HG02623 (cell line): ENCODE data around the gene QRICH1.

Source experiments
- ATAC-seq: cut with Tn5 transposase; IDR thresholded peaks from one replicate; pipeline ENCODE4 v1.9.1; 2021; ENCODE audit warnings: moderate library complexity; ENCODE audit not compliant: unreplicated experiment

Gene QRICH1

GRCh38 chr3:49093853-49094767 is at the start of gene QRICH1:
QRICH1 (minus strand) TSS chr3:49094071; CDS start chr3:49077017, 17,054 bp downstream.
- ATAC-seq = peak; percentile 65

DNA sequence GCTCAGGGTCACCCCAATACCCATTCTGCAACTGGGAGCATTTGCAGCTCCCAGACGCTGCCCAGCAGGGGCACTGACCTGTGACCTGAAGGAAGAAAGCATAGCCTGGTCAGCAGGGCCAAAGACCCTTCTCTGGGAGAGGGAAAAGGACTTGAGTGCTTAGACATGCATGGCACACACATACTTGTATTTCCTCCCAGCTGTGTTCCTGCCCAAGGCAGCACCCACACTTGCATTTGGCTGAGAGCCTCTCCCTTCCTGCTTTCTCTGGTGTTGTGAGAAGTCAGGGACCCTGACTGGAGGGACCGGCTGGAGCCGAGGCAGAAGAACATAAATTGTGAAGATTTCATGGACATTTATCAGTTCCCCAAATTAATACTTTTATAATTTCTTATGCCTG is 46.2 kb upstream of the QRICH1 start:
- ATAC-seq = no peak

GRCh38 chr3:49135499-49135898 is 41.6 kb upstream of the QRICH1 start:
- ATAC-seq = no peak

DNA sequence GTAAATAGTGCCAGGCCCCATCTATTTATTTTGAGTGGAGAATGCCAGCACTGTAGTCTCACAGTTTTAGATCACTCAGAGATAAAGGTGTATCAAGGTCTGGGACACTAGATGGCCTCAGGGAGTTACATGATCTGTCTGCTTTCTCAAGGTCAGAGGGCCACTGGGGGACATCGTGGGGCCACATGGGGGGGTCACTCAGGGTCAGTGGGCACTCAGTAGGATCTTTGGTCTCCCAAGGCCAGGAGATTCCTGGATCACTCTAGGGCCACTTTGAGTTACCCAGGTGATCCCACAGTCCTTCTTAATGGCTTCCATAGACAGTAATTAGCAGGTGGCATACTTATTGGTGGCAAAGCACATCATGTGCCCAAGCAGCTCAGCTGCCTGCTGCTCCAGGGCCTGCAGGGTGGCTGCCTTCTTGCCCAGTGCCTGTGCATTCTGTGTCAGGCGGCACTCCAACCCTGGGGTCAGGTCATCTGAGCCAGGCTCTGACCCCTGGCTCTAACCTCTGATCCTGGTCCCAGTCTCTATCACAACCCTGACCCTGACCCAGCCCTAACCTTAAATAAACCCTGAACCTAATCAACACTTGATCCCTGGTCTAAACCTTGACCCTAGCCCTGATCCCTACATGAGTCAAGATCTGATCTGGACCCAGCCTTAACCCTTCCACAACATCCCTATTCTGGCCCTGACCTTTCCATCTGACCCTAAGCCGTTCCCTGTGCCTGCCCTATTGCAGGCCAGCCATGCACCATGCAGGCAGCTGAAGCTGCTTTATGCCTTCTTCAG is 40.8 kb upstream of the QRICH1 start:
- ATAC-seq = no peak

DNA sequence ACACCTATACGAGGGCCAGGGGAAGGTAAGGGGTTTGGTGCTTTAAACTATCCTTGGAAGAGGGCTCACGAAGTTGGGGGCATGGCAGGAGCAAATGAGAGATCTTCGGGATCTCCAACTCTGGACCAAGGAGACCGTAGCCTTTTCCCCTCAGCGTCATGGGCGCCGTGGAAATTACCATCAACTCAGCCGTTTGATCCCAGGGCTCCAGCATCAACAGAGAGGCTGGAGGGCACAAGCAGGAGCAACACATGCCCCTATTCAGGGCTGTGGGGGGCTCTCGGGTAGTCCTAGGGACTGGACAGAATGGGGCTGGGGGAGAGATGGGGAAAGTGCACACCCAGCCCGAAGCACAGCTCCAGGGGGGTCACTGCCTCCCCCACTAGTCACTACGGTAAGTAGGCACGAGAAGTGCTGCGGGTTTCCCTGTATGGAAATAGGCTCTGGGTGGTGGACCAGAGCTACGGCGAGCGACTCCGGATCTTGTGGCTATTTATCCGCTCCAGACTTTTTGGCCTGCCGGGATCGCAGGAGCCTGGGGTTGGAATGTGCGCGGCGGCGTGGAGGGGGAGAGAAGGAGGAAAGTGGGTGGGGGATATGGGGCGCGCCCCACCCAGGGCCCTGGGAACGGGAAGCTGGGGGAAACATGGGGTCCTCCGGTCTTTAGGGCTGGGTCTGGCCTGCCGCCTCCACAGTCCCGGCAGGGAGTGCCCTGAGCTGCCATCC is 39.5 kb upstream of the QRICH1 start:
- ATAC-seq = no peak

DNA sequence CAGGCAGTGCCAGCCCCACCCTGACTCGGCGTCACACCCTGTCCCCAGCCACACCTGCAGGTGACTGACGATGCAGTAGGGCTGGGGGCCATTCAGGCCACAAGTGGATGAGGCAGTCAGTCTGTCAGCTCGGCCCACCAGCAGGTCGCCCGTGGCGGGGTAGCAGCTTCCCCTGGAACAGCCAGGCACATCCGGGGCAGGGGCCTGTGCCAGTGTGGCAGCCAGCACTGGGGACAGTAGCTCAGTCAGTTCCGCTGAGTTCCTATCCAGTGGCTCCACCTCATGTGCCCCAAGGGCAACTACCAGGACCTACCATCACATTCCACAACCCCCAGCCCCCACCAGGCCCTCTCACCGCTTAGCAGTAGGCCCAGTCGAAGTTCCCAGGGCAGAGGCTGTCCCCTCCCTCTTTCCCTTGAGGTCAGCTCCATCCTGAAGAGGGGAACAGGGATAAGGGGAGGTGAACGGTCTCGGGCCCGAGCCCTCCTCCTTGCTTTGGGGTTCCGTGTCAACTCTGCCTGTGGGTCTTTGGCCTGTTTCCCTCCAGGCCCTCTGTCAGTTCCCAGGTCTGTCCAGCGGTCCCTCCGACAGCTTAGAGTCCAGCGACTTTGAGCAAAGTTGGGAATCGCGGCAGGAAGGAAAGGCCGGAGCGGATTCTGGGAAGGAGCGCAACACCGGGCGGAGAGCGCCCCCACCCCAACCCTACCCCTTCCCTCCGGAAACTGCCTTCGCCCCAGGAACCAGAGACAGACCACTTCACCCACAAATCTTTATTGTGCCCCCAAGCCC is 38.8 kb upstream of the QRICH1 start, which contains the start of gene LAMB2:
Gene LAMB2 (minus strand): TSS at position 614 of the 789 bp plus-strand sequence. CDS start 183 bp downstream, at position 431.
- no peak for ATAC-seq

- ATAC-seq = no peak
Measured at GRCh38 chr3:49132073-49132436, 38.2 kb upstream of the QRICH1 start.

DNA sequence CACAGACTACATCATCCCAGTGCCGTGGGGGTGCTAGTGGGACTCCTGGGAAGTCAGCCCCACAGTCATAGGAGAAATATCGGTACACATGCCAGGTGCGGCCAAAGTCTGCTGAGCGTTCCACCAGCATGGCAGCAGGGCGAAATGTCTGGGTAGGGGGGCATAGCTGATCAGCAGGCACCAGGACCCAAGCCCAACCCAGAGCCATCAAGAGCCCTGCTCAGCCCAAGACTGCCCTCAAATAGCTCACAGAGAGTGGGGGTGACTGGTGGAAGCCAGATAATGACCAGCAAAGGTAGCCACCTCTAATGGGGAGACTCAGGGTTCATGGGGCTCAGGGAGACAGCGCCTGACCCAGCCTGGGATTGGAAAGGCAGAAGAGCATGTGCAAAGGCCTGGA is 37.7 kb upstream of the QRICH1 start:
- ATAC-seq = no peak

DNA sequence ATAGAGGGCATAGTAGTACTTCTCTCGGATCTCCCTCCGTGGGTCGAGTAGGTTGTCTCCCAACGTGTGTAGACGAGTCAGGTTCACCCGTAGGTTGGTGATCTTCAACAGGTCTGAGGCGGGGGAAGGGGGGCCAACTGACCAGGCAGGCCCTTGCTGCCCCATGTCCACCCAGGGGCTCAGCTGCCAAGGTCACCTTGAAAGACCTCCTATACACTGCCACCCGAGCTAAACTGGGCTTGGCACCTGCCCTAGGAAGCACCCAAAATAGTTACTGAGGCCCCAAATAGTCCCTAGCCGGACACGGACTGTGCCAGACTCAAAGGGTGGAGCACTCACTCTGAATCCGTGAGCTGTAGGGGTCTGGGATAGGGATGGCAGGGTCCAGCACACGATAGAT is 37.2 kb upstream of the QRICH1 start:
- no peak for ATAC-seq

DNA sequence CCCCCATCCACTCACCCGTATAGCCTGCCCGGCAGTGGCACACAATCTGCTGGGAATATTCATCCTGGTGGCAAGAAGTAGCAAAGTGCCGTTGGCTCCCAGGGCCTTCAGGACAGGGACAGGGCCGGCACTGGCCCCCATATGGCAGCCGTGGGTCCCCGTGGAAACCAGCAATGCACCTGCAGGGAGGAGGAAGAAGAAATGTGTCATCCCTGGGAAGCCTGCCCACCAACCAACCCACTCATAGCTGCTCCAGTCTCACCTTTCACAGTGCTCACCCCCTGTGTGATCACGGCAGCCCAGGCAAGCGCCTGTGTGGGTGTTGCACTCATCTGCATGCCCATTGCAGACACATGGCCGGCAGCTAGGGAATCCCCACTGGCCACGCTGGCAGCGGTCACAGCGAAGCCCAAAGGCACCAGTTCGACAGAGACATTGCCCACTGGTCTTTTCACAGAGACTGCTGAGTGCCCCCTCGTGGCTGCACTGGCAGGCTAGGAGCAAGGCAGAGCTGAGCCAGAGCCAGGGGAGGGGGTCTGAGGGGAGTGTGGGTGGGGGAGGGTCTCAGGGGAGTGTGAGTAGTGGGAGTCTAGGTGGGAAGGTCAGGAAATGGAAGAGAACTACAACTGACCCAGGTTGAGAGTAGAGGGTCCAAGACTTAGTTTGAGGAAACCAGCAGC is 31.3 kb upstream of the QRICH1 start:
- ATAC-seq = no peak

GRCh38 chr3:49124203-49124602 is 30.3 kb upstream of the QRICH1 start:
- ATAC-seq = no peak

GRCh38 chr3:49123687-49124086 is 29.8 kb upstream of the QRICH1 start:
- no peak for ATAC-seq

DNA sequence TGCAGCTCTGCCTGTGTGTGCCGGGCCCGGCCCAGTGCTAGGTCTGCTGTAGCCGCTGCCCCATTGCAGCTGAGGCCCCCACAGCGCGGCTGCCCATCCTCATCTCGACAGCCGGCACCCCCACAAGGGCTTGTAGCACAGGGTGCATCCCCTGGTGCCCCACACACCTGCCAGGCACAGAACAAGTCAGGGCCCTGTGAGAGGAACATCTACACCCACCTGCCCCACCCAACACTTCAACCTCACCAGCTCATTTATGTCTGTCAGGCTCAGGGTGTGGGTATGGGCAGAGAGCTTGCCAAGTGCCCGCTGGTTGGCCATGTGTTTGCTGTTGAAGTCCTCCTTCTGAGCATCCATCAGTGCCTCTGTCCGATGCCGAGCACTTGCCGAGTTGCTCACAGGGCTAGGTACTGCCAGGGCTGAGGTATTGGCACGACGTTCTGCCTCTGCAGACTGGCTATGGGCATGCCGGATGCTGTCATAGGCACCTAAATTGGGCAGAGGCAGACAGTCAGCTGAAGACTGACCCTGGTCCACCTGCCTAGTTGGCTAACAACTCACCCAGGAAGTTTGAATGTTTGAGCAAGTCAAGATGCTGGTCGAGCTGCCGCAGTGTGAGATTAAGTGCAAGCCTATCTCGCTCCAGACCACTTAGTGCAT is 29.1 kb upstream of the QRICH1 start:
- no peak for ATAC-seq

GRCh38 chr3:49122451-49122850 is 28.6 kb upstream of the QRICH1 start:
- no peak for ATAC-seq

DNA sequence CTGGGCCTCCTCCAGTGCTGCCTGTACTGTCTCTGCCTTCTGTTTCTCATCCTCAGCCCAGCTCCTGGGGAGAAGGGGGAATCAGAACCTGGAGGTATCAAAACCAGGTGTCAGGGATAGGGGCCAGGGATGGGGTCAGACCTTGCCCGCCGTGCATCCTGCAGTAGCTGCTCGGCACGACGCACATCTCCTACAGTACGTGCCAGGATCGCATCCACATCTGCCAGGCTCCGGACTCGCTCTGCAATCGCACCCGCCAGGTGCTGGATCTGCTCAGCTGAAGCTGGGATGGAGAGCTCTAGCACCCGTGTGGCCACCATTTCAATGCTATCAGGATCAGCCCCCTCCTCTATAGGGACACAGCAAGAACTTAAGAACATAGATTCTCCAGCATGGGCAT is 28.2 kb upstream of the QRICH1 start:
- ATAC-seq = no peak

DNA sequence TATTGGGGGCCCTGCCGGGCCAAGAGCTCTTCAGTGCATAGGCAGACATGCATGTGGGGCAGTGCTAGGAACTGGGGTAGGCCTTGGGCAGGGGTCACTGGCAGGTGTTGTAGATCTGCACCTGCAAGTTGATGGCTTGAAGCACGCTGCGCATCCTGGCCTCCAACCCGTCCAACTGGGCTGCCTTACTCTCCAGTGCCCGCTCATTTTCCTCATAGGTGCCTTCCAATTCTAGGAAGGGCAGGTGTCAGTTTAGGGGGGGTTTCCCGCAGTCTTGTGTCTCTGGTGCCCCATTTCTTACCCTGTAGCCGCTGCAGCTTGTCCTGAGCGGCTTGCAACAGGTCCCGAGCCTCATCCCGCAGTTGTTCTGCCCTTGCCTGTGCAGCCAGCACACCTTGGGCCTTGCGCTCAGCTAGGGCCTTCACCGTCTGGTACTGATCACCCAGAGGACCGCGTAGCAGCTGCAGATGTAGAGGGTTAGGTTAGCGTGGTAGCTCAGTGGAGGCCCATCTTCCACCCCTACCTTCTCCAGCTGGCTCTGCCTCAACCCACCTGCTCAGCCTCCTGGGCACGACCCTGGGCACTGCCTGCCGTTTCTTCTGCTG is 27.4 kb upstream of the QRICH1 start:
- no peak for ATAC-seq

DNA sequence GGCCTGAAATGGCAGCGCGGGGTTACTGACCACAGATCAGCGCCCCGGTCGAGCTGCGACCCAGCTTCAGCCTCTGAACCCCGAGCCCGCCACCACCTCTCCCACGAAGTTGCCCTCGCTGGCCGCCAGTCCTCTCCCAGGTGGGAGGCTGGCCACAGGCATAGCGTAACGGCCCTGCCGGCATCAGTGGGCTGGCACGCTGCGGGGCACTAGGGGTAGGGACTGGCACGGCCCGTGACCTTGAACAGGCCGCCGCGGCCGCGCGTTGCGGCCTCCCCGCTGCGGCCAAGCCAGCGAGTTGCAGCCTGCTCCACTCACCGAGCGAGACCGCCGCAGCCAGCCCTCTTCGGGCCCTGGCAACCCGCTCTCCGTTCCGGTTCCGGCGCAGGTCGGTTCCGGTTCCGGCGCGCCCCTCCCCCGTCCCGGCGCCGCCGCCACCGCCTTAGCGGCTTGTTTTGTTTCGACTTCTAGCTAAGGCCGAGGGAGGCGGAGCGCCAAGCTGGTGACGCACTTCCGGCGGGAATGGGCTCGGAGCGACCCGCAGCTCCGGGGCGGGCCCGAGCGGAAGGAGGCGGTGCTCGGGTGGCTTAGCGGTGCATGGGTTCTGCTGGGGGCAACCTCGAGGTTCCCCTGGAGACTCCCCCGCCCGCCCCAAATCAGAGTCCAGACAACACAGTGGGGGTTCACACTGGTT is 26.7 kb upstream of the QRICH1 start, which contains the start of gene USP19:
Gene USP19 (minus strand): TSS at position 386 of the 694 bp plus-strand sequence. CDS start 1,678 bp downstream, outside the sequence.
- peak; percentile 88 for ATAC-seq

- ATAC-seq = no peak
Measured at GRCh38 chr3:49120096-49120437, 26.2 kb upstream of the QRICH1 start.
